ENCODE measurements around the gene LOXHD1.

DNA sequence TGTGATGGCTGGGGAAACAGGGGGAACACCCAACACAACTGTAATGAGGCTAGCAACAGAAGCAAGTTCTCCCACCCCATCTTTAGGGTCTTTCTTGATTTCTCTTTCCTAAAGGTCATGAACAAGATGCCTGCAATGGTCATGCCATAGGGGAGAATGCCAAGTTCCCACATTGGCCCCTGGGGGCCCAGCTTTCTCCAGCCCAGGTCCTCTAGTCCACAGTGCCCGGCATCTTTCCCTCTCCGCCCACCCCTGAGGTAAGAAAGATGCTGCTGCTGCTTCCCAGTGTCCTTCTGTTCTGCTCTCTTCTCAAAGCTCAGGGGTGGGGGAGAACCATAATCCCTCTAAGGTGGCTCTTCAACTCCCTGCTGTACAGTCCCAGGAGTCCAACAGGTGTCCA, 78.0 kb downstream of the LOXHD1 start:
- TF ChIP-seq BHLHE40 (IDR thresholded peaks at IDR 0.05; ENCODE audit: borderline replicate concordance) (no peak), FOXA1 (IDR thresholded peaks at IDR 0.05) (no peak), FOXK2 (IDR thresholded peaks at IDR 0.05) (no peak), FOXM1 (IDR thresholded peaks at IDR 0.05; ENCODE audit: borderline replicate concordance) (no peak), LEF1 (IDR thresholded peaks at IDR 0.05; ENCODE audit: borderline replicate concordance) (no peak), TARDBP (IDR thresholded peaks at IDR 0.05) (no peak), SUZ12 (IDR thresholded peaks at IDR 0.05) (no peak), ZNF384 (IDR thresholded peaks at IDR 0.05) (no peak), SP1 (IDR thresholded peaks at IDR 0.05) (no peak), NFRKB (IDR thresholded peaks at IDR 0.05) (no peak), CTBP1 (IDR thresholded peaks at IDR 0.05; ENCODE audit: borderline replicate concordance) (no peak), HDGF (IDR thresholded peaks at IDR 0.05; ENCODE audit: borderline replicate concordance) (no peak)
- TF ChIP-seq, protein P1, sequence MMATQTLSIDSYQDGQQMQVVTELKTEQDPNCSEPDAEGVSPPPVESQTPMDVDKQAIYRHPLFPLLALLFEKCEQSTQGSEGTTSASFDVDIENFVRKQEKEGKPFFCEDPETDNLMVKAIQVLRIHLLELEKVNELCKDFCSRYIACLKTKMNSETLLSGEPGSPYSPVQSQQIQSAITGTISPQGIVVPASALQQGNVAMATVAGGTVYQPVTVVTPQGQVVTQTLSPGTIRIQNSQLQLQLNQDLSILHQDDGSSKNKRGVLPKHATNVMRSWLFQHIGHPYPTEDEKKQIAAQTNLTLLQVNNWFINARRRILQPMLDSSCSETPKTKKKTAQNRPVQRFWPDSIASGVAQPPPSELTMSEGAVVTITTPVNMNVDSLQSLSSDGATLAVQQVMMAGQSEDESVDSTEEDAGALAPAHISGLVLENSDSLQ (IDR thresholded peaks at IDR 0.05): no peak

Data from HEK293T (cell line).